Stimulated activated CD8-positive, alpha-beta memory T cell treated with anti-CD3 and anti-CD28 coated beads, Interleukin-15, amount 100 ng/mL, for 24 hours (primary cell): Measurements from ENCODE around the gene SOBP.

Experiments used
- DNase-seq: peaks from one replicate; pipeline ENCODE4 v3.0.0-alpha.2; 2020; ENCODE audit warnings: low read depth

Gene SOBP

DNA sequence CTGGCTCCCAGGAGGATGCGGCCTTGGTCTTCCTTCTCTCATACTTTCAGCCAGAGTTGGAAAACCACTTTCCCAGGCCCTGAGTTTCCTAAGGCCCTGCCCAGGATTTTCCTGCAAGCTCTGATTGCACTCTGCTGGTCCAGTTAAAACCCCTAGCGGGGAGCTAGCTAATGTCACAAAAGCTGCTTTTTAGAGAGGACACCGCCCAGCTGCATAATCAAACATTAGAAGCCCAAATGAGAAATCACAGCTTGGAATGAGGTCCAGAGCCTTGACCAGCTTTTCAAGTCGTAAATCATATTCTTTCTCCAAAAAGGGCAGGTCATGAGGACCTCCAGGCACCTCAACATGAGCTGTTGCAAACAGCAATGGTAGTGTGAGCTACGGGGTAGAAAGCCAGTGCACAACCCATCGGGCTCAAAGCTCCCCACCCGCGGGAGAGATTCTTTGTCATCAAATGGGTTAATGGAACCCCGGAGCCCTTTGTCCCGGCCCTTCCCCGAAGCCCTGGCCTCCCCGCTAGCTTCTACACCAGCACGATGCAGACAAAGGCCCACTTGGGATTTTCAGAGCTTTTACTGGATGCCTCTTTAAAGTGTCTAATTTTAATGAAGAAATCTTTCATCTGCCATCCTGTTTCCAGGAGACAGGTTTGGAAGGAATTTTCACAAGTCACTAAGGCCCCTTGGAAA lies 200.2 kb downstream of the SOBP start:
- DNase-seq = no peak

GRCh38 chr6:107690643-107691061 lies 200.7 kb downstream of the SOBP start:
- DNase-seq = no peak

- no peak for DNase-seq
Observed at GRCh38 chr6:107691062-107691751, 201.3 kb downstream of the SOBP start.

DNA sequence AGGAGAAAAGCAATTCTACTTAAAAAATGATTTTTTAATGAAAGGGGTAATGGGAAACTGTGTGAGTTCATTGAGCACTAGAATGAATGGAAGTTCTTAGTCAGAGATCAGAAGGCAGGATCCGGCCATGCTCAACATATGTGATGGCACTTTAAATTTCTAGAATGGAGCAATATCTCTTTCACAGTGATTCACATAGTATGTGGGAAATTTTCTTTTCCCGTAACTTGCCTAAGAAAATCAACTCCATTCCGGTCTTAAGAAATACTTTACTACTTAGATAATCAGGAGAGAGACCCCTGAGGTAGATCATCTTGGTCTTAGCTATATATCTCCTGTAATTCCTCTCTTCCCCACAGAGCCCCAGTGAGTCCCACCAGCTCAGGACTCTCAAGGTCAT lies 202.4 kb downstream of the SOBP start:
- DNase-seq = no peak

DNA sequence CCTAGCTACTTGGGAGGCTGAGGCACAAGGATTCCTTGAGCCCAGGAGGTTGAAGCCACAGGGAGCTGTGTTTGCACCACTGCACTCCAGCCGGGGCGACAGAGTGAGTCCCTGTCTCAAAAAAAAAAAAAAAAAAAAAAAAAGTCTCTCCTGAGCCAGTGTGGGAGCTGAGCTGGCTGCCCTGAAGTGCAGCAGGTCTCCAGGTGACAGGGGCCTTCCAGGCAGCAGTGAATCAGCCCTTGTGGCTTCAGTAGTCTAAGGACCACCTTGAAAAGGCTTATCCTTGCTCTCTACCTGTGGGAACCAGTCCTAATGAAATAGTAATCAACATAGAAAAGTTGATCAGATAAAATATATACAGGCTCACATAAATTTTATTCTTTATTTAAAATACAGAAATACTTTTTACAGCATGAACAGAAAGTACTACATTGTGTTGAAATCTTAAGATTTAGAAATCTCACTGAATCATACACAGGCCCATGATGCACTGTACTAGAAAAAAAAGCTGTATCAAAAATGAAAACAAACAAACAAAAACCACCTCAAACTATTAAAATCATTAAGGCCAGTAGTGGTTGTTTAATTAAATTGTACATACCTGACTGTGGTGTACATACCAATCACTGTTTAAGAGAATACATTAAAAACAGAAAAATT lies 205.3 kb downstream of the SOBP start:
- DNase-seq = no peak

- DNase-seq = no peak
Observed at GRCh38 chr6:107697682-107698081, 207.8 kb downstream of the SOBP start.

- DNase-seq = no peak
Observed at GRCh38 chr6:107698146-107698545, 208.2 kb downstream of the SOBP start.

- no peak for DNase-seq
Observed at GRCh38 chr6:107699254-107699653, 209.3 kb downstream of the SOBP start.

- no peak for DNase-seq
Observed at GRCh38 chr6:107699697-107700325, 209.9 kb downstream of the SOBP start.

GRCh38 chr6:107703606-107704005 lies 213.7 kb downstream of the SOBP start:
- no peak for DNase-seq

GRCh38 chr6:107704347-107705013 lies 214.6 kb downstream of the SOBP start:
- no peak for DNase-seq

DNA sequence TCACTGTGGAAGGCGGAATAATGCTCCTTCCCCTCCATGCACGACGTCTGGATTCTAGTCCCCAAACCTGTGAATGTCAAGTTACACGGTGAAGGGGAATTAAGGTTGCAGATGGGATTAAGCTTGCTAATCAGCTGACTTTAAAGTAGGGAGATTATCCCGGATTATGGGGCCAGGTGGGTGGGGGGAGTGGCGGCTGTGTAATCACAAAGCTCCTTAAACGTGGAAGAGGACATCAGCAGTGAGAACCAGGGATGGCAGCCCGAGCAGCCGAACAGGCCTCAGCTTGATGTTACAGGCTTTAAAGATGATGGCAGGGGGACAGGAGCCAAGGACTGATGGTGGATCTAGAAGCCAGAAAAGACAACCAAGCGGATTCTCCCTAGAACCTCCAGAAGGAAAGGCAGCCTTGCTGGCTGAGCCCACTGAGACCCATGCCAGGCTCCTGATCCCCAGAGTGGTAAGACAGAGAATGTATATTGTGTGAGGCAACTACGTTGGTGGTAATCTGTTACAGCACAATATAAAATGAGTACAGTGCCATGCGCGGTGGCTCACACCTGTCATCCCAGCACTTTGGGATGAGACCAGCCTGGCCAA lies 216.7 kb downstream of the SOBP start:
- DNase-seq = no peak

- no peak for DNase-seq
Observed at GRCh38 chr6:107707346-107708275, 217.7 kb downstream of the SOBP start.

DNA sequence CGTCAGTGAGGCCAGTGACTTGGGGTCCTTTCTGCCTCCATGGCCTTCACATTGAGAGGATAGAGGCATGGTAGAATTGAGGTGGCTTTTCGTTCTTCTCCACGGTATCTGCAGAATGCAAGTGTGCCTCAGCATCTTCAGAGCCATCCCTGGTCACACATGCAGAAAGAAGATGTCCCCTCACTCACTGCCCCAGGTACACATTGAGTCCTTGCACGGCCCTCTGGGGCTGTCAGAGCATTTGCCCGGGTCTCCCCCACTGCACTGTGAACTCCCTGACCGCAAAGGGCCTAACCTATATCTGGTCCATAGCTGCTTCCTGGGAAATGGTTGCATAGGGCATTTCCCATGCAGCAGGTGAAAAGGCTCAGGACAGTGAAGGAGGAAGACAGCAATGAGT lies 218.5 kb downstream of the SOBP start:
- no peak for DNase-seq

GRCh38 chr6:107709341-107709740 lies 219.4 kb downstream of the SOBP start:
- no peak for DNase-seq
